Retinal pigment epithelial cell (primary cell): ENCODE measurements around the gene UNC80.

ENCODE experiments used
- DNase-seq: peaks from one replicate; pipeline ENCODE4 v3.0.0-alpha.2; 2010; ENCODE audit warnings: low read depth
- H3K4me3 ChIP-seq: 2 replicates; pipeline ENCODE4 v1.5.1; 2011; ENCODE audit warnings: mild to moderate bottlenecking, low read length, control low read depth, moderate library complexity
- TF ChIP-seq, protein P1 (sequence below): conservative IDR thresholded peaks from 2 replicates; pipeline ENCODE4 v1.5.1; 2011; ENCODE audit warnings: low read depth, low read length, control low read depth, inconsistent platforms

Gene UNC80

DNA sequence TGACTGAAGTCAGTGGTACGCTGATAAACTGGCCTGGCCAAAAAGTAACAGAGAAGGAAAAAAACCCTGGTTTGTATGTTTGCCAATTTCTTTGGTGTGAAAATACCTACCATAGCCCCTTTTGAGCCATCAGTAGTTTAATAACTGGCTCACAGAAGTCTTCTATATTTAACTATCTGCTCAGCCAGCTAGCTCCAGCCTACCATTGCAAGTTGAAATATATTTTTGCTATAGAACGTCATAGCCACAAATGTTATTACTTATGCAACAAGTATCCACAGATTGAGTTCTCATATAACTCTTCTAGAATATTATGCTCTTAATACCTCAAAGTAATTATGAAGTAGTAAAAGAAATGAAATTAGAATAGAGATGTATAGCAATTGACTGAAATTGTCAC is 256.0 kb downstream of the UNC80 start:
- DNase-seq: no peak
- no peak overlapping the region for H3K4me3 ChIP-seq
- TF ChIP-seq, protein P1, sequence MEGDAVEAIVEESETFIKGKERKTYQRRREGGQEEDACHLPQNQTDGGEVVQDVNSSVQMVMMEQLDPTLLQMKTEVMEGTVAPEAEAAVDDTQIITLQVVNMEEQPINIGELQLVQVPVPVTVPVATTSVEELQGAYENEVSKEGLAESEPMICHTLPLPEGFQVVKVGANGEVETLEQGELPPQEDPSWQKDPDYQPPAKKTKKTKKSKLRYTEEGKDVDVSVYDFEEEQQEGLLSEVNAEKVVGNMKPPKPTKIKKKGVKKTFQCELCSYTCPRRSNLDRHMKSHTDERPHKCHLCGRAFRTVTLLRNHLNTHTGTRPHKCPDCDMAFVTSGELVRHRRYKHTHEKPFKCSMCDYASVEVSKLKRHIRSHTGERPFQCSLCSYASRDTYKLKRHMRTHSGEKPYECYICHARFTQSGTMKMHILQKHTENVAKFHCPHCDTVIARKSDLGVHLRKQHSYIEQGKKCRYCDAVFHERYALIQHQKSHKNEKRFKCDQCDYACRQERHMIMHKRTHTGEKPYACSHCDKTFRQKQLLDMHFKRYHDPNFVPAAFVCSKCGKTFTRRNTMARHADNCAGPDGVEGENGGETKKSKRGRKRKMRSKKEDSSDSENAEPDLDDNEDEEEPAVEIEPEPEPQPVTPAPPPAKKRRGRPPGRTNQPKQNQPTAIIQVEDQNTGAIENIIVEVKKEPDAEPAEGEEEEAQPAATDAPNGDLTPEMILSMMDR: no peak

DNA sequence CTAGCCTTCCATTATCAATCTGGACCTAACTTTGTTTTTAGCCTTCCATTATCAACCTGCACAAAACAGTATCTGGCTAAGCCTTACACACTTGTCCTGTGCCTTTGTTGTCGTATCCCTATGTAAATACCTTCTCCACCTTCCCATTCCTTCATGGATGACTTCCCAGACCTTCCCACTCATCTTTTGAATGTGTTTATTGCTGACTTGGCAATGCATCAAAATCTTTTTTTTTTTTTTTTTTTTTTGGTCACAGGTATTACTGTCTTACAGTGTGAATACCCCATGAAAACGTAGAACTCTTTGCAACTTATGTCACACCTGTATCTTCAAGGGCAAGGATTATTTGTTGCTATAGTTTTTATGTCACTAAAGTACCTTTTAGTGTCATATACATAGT is 256.5 kb downstream of the UNC80 start:
- DNase-seq: no peak
- no peak overlapping the region for H3K4me3 ChIP-seq
- TF ChIP-seq, protein P1: no peak

DNA sequence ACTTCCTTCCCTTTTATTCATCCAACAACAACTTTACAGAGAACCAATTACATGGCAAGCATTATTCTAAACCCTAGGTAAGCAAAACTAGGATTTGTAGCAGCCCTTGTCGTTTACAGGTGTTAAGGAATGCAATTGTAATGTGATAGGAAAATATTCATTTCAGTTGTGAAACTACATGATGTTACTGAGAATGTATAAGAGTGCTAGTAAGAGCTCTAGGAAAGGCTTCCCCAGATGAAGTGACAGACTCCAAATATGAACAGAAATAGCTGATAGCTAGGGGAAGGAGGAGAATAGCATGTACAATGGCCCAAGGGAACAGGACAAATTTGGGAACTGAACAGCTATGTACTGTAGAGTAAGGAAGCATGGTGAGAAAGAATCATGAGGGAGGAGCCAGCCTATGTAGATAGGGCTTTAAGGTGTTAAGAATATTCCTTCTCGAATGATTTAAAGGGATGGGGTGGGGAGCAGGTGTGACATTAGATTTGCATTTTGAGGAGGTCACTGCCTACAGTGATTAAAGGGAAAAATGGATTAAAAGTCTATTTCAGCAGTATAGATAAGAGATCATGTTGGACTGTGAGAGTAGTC is 262.6 kb downstream of the UNC80 start:
- DNase-seq: no peak
- TF ChIP-seq, protein P1: no peak
- H3K4me3 ChIP-seq: no peak overlapping the region

DNA sequence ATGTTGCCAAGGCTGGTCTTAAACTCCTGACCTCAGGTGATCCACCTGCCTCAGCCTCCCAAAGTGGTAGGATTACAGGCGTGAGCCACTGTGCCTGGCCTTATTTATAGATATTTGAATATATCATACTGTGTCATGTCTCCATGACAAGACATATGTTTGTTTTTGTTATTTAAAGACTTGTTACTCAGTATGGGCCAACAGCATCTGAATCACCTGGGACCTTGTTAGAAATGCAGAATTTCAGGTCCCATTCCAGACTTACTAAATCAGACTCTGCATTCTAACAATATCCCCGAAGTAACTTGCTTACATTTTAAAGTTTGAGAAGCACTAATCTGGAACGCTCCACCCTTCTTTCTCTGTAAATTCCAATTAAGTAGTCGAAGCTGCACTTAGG is 264.0 kb downstream of the UNC80 start:
- TF ChIP-seq, protein P1: no peak
- H3K4me3 ChIP-seq: no peak overlapping the region
- no peak for DNase-seq

DNA sequence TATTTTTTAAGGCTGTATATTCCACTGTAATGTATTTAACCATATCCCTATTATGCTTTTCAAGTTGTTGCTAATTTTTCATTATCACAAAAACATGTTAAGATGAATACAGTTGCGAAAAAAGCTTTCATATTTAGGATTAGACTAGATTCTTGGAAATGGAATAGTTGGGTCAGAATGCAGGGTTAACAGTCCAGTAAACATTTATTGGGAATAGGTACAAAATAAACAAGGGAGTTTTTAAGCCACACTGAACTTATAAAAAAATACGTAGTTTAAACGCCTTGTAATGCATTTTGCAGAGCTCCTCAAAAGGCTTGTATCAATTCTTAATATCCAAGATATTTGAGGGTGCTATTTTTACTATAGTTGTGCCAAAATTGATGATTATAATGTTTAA is 266.4 kb downstream of the UNC80 start:
- TF ChIP-seq, protein P1: no peak
- H3K4me3 ChIP-seq: no peak overlapping the region
- no peak for DNase-seq

DNA sequence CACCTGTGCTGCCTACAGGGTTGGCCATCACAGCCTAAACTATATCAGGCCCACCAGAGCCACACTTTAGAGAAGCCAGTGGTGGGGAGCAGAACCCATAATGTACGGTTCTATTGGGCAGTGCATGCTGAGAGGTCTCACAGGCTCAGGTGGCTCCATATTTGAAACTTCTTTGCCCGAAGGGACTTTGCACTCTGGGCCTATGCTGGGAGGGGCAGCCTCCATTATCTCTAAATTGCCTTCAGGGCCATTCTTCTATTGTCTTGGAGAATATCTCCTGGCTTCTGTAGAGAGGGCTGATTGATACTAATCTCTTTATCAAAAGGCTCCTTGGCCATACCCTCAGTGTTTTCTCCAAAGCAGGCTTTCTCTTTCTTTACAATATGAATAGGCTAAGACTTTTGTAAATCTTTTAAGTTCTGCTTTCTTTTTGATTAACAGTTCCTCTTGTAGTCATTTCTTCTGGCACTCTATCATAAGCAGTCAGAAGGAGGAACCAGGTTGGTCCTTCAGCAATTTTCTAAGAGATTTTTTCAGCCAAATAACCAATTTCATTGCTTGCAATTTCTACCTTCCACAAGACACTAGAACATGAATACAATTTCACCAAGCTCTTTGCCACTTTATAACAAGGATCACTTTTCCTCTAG is 275.3 kb downstream of the UNC80 start:
- no peak overlapping the region for H3K4me3 ChIP-seq
- DNase-seq: no peak
- TF ChIP-seq, protein P1: no peak
